IMR-90 (cell line): ENCODE measurements around the gene CALML4. TPM values are rescaled to one million over a fixed set of nuclear protein-coding genes. Genes with fewer than 3 reads are reported as not detected.

Experiments used
- ATAC-seq: fragments of 200-7000 bp; cut with Tn5 transposase; 2 replicates; pipeline ENCODE4 v1.9.1; 2020; ENCODE audit warnings: low read depth, mild to moderate bottlenecking, moderate library complexity
- BruUV-seq: library from RNA; stranded (reverse); fragments of 400-500 nt; replicated peaks from 2 replicates; lab custom pipeline; 2021; lab: Mats Ljungman, UMichigan
- CTCF ChIA-PET: fragments of 300-600 bp; formaldehyde crosslinking; extraction: SDS; loops from one replicate; lab custom pipeline; 2021; ENCODE audit warnings: antibody characterized with exemption; lab: Yijun Ruan, JAX
- POLR2A ChIA-PET: fragments of 300-600 bp; sonication (Branson Sonifier 250); formaldehyde crosslinking; loops from one replicate; lab custom pipeline; 2022; ENCODE audit warnings: antibody characterized with exemption; ENCODE audit not compliant: unreplicated experiment; lab: Charles Lee
- DNase-seq: peaks from one replicate; pipeline ENCODE4 v3.0.0; 2013
- H2AFZ ChIP-seq: replicated peaks from 2 replicates; pipeline ENCODE3; 2013; ENCODE audit warnings: low read length, mild to moderate bottlenecking; ENCODE audit not compliant: poor library complexity
- H2AK5ac ChIP-seq: 2 replicates; pipeline ENCODE4 v1.6.1; 2013; ENCODE audit warnings: low read depth, low read length, inconsistent platforms
- H2AK9ac ChIP-seq: replicated peaks from 2 replicates; pipeline ENCODE3; 2013; ENCODE audit warnings: mild to moderate bottlenecking, low read depth, low read length, moderate library complexity; ENCODE audit not compliant: poor library complexity
- H2BK120ac ChIP-seq: 2 replicates; pipeline ENCODE4 v1.6.1; 2013; ENCODE audit warnings: low read depth, low read length, inconsistent platforms
- H2BK15ac ChIP-seq: 3 replicates; pipeline ENCODE4 v1.6.1; 2013; ENCODE audit warnings: low read depth, low read length, inconsistent platforms
- H2BK20ac ChIP-seq: 2 replicates; pipeline ENCODE4 v1.6.1; 2013; ENCODE audit warnings: low read depth, mild to moderate bottlenecking, inconsistent platforms, low read length, moderate library complexity
- H2BK5ac ChIP-seq: 2 replicates; pipeline ENCODE4 v1.6.1; 2013; ENCODE audit warnings: mild to moderate bottlenecking, low read depth, low read length, inconsistent platforms; ENCODE audit not compliant: poor library complexity, severe bottlenecking
- H3K14ac ChIP-seq: replicated peaks from 2 replicates; pipeline ENCODE4 v1.6.1; 2013; ENCODE audit warnings: low read depth, low read length, inconsistent platforms
- H3K18ac ChIP-seq: 2 replicates; pipeline ENCODE4 v1.6.1; 2013; ENCODE audit warnings: low read depth, low read length, control low read depth
- H3K23ac ChIP-seq: 2 replicates; pipeline ENCODE4 v1.6.1; 2013; ENCODE audit warnings: low read depth, low read length, inconsistent platforms
- H3K27ac ChIP-seq: 2 replicates; pipeline ENCODE4 v1.5.1; 2013; ENCODE audit warnings: mild to moderate bottlenecking, control low read depth, low read length; ENCODE audit not compliant: insufficient read depth
- H3K27me3 ChIP-seq: 2 replicates; pipeline ENCODE4 v1.6.1; 2013; ENCODE audit warnings: low read length; ENCODE audit not compliant: control insufficient read depth, insufficient read depth
- H3K36me3 ChIP-seq: 2 replicates; pipeline ENCODE4 v1.6.1; 2013; ENCODE audit warnings: low read length, mixed read lengths; ENCODE audit not compliant: control insufficient read depth, insufficient read depth
- H3K4ac ChIP-seq: 2 replicates; pipeline ENCODE4 v1.6.1; 2013; ENCODE audit warnings: low read depth, low read length, inconsistent platforms
- H3K4me1 ChIP-seq: 2 replicates; pipeline ENCODE4 v1.6.1; 2013; ENCODE audit warnings: low read length, mixed read lengths; ENCODE audit not compliant: control insufficient read depth, insufficient read depth
- H3K4me2 ChIP-seq: 2 replicates; pipeline ENCODE4 v1.6.1; 2013; ENCODE audit warnings: low read depth, mild to moderate bottlenecking, control low read depth, low read length, moderate library complexity
- H3K4me3 ChIP-seq: 2 replicates; pipeline ENCODE4 v1.5.1; 2013; ENCODE audit warnings: low read depth, mild to moderate bottlenecking, control low read depth, low read length, moderate library complexity; ENCODE audit not compliant: insufficient read depth
- H3K56ac ChIP-seq: 2 replicates; pipeline ENCODE4 v1.6.1; 2013; ENCODE audit warnings: low read length, inconsistent platforms; ENCODE audit not compliant: insufficient read depth; ENCODE audit errors: extremely low read depth
- H3K79me1 ChIP-seq, 2 experiments: 2 replicates each; pipeline ENCODE4 v1.6.1; 2013; ENCODE audit warnings: low read length in 2 of 2, inconsistent platforms in 1 of 2, low read depth in 1 of 2
- H3K9ac ChIP-seq: 2 replicates; pipeline ENCODE4 v1.6.1; 2013; ENCODE audit warnings: low read depth, low read length, control low read depth
- H3K9me1 ChIP-seq: 2 replicates; pipeline ENCODE4 v1.6.1; 2013; ENCODE audit warnings: low read length, inconsistent platforms; ENCODE audit not compliant: insufficient read depth
- H3K9me3 ChIP-seq: 2 replicates; pipeline ENCODE4 v1.6.1; 2013; ENCODE audit warnings: low read length; ENCODE audit not compliant: control insufficient read depth, insufficient read depth
- H4K20me1 ChIP-seq: 2 replicates; pipeline ENCODE4 v1.6.1; 2013; ENCODE audit warnings: low read length, inconsistent platforms; ENCODE audit not compliant: insufficient read depth
- H4K5ac ChIP-seq: 2 replicates; pipeline ENCODE4 v1.6.1; 2013; ENCODE audit warnings: mild to moderate bottlenecking, low read depth, low read length, control low read depth
- H4K8ac ChIP-seq, 2 experiments: 2 replicates each; pipeline ENCODE4 v1.6.1; 2013; ENCODE audit warnings: low read depth in 2 of 2, low read length in 2 of 2, control low read depth in 1 of 2, inconsistent platforms in 1 of 2
- H4K91ac ChIP-seq: 2 replicates; pipeline ENCODE4 v1.6.1; 2013; ENCODE audit warnings: low read depth, low read length, inconsistent platforms; ENCODE audit not compliant: insufficient read depth
- BHLHE40 ChIP-seq: fragments of 150-350 bp; IDR thresholded peaks from 2 replicates; pipeline ENCODE4 v1.6.1; 2016; ENCODE audit warnings: mild to moderate bottlenecking, low read depth, low read length
- MAFK ChIP-seq: IDR thresholded peaks from 2 replicates; pipeline ENCODE4 v1.6.1; 2012; ENCODE audit warnings: low read depth, low read length, improper control_type of control experiment
- MAZ ChIP-seq: IDR thresholded peaks from 2 replicates; pipeline ENCODE4 v1.6.1; 2012; ENCODE audit warnings: low read depth, mild to moderate bottlenecking, low read length, improper control_type of control experiment, moderate library complexity, borderline replicate concordance
- RAD21 ChIP-seq: IDR thresholded peaks from 2 replicates; pipeline ENCODE4 v1.6.1; 2012; ENCODE audit warnings: low read length, improper control_type of control experiment
- RCOR1 ChIP-seq: IDR thresholded peaks from 2 replicates; pipeline ENCODE4 v1.6.1; 2012; ENCODE audit warnings: mild to moderate bottlenecking, low read length, improper control_type of control experiment; ENCODE audit not compliant: insufficient replicate concordance
- WGBS, 2 experiments: methylation state at CpG; one replicate each; pipeline versions ENCODE4 v1.1.5 to v1.1.7; 2013; ENCODE audit warnings: missing lambda C conversion rate in 2 of 2; ENCODE audit not compliant: insufficient read length in 1 of 2; ENCODE audit errors: extremely low coverage in 2 of 2; 5-methylcytosine and 5-hydroxymethylcytosine counted together
- dilution Hi-C: fragments of 300-500 bp; cut with HindIII; formaldehyde crosslinking; loops from one replicate; pipeline ENCODE4 v1.14.3; 2018; ENCODE audit warnings: low sequenced_read_pairs; ENCODE audit not compliant: unreplicated experiment
- in situ Hi-C: fragments of 300-500 bp; cut with MboI; formaldehyde crosslinking; loops from 3 replicates; pipeline ENCODE4 v1.14.3; 2019; ENCODE audit warnings: low sequenced_read_pairs, inconsistent platforms, mixed read lengths
- intact Hi-C: fragments of 100-400 bp; cut with micrococcal nuclease; formaldehyde crosslinking; loops from 2 replicates; pipeline ENCODE4 v1.10.0; 2022
- polyA plus RNA-seq, 3 experiments: library from polyadenylated mRNA; depleted of rRNA; stranded (reverse); fragments of >200 nt; gene quantifications; 2 replicates each; pipeline ENCODE4 v1.2.3, GENCODE V29; 2012; ENCODE audit warnings: low replicate concordance in 1 of 3
- total RNA-seq: library from RNA; depleted of rRNA; stranded (reverse); fragments of >200 nt; gene quantifications from 2 replicates; pipeline ENCODE4 v1.2.3, GENCODE V29; 2012

CALML4 gene
- total and polyA plus RNA-seq, 2 of the 4 experiments (the other 2 are of a cell fraction), result 0.36 to 1.3 TPM

DNA sequence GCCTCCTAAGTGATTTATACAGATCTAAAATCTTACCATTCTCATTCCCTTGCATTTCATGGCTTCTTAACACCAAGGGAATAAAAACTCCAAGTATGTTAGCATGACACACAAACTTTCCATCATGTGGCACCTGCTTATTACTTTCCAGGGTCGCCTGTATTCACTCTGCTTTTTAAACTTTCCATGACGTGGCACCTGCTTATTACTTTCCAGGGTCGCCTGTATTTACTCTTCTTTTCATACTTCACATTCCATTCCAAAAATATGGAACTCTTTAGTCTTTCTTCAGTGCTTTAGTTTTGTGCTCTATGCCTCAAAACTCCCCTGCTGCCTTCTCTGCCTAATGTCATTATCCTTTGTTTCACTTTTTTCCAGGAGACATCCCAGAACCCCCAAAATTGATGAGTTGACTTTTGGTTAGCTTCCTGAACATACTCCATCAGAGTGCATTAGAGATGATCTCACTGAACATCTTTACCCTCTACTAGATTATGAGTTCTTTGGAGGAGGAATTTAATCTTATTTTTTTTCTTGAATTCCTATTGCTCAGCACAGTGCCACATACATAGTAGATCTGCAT lies 47.0 kb downstream of the CALML4 start:
- Histone ChIP-seq H4K20me1 (no peaks in the 10 kb centered on the region; the same call in 1 of the 2 replicates), H2BK15ac (no peak overlapping the region), H4K8ac (no peak overlapping the region; a peak in 1 of 4 replicates), H3K9me1 (no peaks in the 10 kb centered on the region), H3K18ac (no peak overlapping the region), H2BK5ac (no peak overlapping the region), H3K4me1 (no peaks in the 10 kb centered on the region), H3K4me2 (peak overlapping the region; percentile 31; the same call in 1 of the 2 replicates), H3K79me1 (peaks cover 22 to 24% of the 10 kb centered on the region in 2 experiments), H3K36me3 (peaks cover 10% of the 10 kb centered on the region; the same call in 1 of the 2 replicates), H3K27me3 (no peaks in the 10 kb centered on the region), H2BK120ac (no peak overlapping the region), H2AK5ac (no peak overlapping the region), H3K4ac (no peak overlapping the region), H3K27ac (no peak overlapping the region), H3K9ac (no peak overlapping the region), H4K91ac (no peak overlapping the region), H3K56ac (no peak overlapping the region), H3K9me3 (no peaks in the 10 kb centered on the region), H3K4me3 (no peak overlapping the region), H2AFZ (no peak overlapping the region), H4K5ac (no peak overlapping the region), H2BK20ac (no peak overlapping the region), H2AK9ac (no peak overlapping the region), H3K23ac (no peak overlapping the region), H3K14ac (no peak overlapping the region)
- ATAC-seq (peak; percentile 61), DNase-seq (peak; percentile 28)
- CTCF ChIA-PET, result no interaction called here
- dilution Hi-C loops (no loop called here), intact Hi-C loops (loop anchor here (5.0 kb wide), 1 partner anchor 191 kb away; no protein-coding TSS in a partner anchor), in situ Hi-C loops (loop anchor here (10.0 kb wide), 1 partner anchor 293 kb away; no protein-coding TSS in a partner anchor)
- TF ChIP-seq RAD21 (no peak), RCOR1 (no peak), MAZ (no peak), BHLHE40 (no peak), MAFK (no peak)
- POLR2A ChIA-PET, result interaction anchor here (0.6 kb wide), 1 partner anchor 120 kb away, joined by 5 read pairs; the partner anchor contains the start of gene FEM1B
- WGBS, 2 experiments, result 17% methylated on average over 1 of the region's 3 CpGs; no CpG with 5 or more reads in 1 of the 2 experiments
- no TSS peak for BruUV-seq
